Ureter (tissue), 1 donor: ENCODE data around the gene ASTN1. TPM values are rescaled to one million over a fixed set of nuclear protein-coding genes. Genes with fewer than 3 reads are reported as not detected.
A peak's percentile ranks its signal among the peaks of the same experiment; 100 is the strongest.

Experiments used
- DNase-seq: peaks from one replicate; pipeline ENCODE4 v3.0.0-alpha.2; 2020; ENCODE audit warnings: low spot score
- total RNA-seq: library from RNA; stranded (reverse); gene quantifications from one replicate; pipeline ENCODE4 v1.2.4, GENCODE V29; 2023
- donor health status: DM: yes; HTN: yes; CAD: no.

ASTN1 gene
- total RNA-seq, 1 donor from 2014 or later = 2.2 TPM

DNA sequence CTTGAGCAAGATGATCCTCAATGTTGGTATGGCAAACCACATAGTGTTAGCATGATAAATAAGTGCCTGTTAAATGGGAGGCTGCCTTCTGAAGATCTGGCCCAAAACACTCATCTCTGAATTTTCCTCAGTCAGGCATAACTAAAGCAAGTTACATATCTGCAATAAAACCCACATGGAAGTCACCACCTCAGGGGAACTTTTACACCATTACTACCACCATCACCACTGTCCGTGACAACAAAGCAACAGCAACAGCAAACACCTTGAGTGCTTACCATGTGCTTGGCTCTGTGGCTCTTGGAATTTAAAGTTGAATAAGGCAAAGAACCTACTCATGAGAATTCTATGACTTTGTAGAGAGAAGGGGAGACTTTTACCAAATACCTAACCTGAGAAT, 233.0 kb downstream of the ASTN1 start:
- DNase-seq = no peak

GRCh38 chr1:176926330-176927086, 238.0 kb downstream of the ASTN1 start:
- DNase-seq = no peak

DNA sequence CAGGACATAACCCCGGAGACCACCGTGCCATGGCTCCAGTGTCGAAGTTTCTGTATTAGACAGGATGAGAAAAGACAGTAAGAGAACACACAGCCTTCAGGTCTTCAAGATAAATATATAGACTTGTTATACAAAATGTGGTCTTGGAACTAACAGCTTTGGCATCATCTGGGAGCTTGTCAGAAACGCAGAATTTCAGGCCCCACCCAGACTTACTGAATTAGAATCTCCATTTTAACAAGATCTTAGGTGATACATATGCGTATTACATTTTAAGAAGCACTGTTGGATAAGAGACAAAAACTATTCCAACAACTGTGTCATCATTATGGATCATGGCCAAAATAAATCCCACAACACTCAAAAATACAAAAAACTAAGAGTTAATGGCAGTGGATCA, 239.3 kb downstream of the ASTN1 start:
- DNase-seq = no peak

DNA sequence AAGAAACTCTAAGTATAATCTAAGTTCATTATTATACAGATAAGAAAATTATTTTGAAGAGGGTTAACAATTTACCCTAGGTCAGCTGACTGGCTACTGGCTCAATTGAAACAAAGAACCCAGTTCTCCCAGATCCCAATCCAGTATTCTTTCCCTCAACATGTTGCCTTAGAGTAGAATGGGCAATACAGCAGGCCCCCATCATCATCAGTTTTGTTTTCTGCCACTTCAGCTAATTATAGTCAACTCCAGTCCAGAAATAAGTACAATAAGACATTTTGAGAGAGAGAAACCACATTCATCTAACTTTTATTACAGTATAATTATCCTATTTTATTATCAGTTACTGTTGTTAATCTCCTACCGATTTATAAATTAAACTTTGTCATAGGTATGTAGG, 241.2 kb downstream of the ASTN1 start:
- no peak for DNase-seq

DNA sequence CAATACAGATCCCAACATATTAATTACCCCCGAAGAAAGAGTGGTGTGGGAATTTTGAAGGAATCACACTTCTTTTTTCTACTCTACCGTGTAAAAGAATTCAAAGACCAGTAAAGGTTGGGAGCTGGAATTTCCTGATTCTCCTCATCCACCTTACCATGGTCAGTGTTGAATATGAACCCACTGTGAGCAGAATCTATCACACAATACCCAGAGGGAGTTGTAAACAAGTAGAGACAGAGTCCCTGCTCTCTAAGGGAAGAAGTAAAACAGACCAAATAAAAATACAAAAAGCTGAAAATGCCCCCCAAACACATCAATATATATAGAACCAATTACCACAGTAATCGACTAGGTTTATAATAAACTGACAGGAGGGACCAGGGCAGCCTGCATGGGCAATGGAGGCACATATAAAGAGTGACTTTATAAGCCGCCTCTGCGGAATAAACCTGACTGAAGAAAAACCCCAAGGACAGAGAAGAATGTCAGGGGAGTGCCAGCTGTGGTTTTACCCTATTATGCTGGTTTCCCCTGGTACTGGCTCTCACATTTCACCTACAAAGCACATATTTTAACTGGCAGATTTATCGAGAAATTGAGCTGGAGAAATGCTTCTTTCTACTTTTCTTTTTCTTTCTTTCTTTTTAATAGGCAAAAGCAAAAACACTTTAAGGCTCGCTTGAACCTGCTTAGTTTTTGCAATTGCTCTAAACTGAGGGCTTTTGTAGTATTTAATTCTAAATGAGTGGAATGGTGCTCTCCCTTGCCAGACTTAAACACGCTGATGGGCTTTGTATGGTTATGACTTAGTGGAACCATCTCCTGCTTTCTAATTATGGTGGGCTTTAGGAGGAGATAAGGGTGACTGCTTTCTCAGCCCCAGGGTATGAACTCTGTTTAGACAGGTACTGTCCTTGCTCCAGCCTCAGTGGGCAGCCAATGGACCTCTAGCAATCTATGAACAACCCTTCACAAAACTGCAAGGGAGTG, 244.8 kb downstream of the ASTN1 start:
- DNase-seq = no peak

GRCh38 chr1:176905648-176906047, 258.9 kb downstream of the ASTN1 start:
- DNase-seq = no peak

DNA sequence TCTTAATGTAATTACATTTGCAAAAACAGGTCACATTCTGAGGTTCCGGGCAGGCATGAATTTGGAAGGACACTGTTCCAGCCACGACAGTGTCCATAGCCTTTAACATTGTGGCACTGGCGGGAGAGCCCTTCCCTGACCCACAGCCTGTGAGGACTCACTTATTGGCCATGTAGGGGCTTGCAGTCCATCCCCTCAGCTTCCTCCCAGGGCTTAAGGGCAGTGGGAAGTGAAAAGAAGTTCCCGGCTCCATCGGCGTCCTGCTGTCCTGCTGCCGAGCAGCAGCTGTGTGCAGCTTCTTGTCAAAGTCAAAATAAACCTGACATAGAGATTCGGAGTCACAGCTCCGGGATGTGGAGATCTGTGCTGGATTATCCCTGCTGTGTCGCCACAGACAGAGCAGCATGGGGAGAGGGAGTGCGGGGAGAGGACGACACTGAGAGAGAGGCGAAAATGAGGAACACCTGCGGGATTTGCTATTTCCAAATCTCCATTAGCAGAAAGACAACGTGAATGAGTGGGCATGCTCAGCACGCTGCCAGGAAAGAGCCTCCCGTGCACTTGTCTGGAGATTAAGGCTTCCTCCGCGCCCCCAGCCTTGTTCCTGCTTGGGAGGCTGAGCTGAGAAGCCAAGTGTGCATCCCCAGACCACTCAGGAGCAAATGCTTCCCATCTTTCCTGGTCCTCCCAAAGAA, 260.3 kb downstream of the ASTN1 start:
- no peak for DNase-seq

DNA sequence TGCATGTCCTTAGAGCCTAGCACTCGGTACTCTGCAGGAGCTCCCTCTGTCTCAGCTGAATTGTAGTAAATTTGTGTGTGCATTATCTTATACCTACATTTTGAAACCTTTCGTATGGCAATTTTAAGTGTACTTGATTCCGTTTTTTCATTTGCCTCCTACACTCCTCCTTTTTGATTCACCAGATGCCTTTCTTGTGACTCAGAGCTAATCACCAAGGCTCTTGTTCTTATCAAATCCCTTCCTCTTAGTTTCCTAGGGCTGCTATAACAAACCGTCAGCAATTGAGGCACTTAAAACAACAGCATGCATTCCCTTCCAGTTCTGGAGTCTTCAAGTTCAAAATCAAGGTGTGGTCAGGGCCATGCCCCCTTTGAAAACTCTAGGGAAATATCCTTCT, 261.0 kb downstream of the ASTN1 start:
- no peak for DNase-seq

DNA sequence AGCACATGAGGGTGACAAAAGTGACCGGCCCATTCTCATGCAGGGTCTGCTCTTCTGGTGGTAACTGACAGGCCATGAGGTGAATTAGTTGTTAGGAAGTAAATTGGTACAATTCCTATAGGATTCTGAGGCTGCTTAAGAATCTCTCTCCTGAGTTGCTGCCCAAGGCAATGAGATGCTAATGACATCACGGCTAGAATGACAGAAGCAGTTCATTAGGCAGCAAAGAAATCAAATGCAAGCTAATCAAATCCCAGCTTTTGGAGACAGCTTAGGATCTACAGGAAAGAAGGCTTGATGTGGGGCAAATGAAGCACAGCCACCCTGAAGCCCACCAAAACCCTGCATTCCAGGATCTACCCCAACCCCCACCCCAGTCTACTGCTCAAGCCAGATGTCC, 265.2 kb downstream of the ASTN1 start:
- no peak for DNase-seq

- DNase-seq = no peak
Measured at GRCh38 chr1:176897350-176898236, 266.9 kb downstream of the ASTN1 start.

GRCh38 chr1:176896216-176896615, 268.3 kb downstream of the ASTN1 start:
- no peak for DNase-seq

DNA sequence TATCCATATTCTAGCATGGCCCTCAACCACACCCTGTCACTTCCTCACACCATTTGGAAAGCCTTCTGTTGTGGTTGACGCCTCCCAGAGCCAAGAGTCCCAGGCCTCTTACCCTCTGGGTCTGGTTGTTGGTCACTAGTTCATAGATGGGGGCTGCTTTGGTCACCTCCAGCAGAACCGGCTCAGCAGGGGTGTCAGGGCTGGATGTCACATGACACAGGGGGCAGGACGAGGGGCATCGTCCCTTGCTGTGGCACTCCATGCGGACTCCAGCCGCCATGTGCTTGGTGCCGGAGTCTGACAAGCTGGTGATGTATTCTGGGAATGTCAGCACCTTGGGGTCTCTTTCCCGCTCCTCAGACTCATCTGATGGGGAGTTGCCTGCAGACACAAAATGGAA, 270.1 kb downstream of the ASTN1 start:
- no peak for DNase-seq

DNA sequence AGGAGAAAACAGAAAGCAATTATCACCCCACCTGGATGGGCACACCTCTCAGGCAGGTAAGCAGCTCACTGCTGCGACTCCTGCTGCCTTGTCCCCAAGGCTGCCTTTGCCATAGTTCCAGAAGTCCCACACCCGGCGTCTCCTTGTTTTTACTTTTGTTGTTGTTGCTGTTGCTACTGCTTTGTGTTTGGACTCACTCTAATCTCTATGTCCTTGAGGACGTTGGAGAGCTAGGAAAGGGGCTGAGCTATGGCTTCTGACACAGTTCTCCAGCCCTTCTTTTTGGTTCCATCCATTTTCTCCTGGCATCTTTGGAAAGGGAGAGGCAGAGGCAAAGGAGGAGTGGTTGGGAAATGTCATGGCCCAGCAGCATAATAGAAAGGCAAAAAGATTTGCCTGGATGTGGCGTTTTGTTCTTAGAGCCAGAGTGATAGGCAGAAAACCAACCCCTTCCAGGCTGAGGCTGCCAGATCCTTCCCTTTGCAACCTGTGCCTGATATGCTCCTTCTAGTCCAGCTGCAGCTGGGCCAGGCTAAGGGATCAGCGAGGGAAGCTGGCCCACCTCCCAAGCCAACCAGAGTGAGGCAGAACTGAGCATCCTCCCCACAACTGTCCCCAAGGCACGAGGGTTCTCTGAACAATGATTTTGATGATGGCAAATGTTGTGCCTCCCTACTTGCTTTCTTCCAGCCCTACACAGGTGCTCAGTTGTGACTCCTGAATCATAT, 270.7 kb downstream of the ASTN1 start:
- DNase-seq = no peak

DNA sequence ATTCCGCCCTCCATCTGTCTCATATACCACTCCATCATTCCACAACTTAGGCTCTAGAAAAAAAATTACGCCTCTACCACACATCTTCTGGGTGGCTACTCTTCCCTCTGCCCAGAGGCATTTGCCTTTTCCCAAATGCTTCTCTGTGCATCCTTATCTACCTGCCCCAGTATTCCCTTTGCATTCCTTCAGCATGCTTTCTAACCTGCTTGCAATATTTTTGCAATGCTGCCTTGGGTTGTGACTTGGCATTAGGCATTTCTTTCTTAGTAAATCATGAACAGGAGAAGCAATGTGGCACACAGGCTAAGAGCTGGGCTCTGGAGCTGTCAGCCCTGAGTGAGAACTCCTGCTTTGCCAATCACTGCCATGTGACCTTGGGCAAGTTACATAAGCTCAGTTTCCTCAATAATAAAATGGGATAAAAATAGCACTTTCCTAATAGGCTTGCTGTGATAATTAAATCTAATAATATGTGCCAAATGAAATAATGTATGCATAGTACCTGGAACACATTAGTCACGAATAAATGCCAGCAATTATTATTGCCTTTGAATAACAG, 276.0 kb downstream of the ASTN1 start:
- no peak for DNase-seq

DNA sequence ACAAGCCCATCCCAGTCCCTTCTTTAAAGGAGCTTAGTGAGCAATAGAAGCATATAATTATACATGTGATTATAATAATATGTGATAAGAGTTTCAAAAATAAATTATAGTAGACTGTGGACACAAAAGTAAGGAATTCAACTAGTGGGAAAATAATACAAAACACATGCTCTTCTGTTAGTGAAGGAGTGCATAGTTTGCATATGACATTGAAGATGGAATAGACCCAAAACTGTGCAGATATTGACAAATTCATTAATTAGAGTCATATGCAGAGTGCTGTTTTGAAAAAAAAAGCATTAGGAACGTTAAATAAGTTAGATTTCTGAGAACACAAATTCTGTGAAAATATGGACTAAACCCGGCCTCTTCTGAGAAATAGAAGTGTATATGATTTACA, 278.8 kb downstream of the ASTN1 start:
- no peak for DNase-seq

DNA sequence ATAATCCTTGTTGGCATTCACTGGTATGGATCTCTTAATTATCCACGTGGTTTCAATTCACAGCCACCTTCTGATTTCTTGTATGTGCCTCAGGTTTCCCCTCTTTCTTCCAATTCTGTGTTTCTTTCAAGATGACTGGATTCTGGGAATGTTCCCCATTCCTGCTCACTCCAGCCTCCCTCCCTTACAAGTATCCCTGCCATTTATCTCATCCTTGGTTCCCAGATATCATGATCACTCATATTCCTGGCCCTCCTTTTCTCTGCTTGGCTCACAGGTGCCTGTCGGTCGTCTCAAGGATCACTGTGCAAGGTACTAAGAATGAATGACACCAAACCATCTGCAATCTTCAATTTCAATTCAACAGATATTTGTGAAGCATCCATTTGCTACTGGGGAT, 279.2 kb downstream of the ASTN1 start:
- DNase-seq = no peak

DNA sequence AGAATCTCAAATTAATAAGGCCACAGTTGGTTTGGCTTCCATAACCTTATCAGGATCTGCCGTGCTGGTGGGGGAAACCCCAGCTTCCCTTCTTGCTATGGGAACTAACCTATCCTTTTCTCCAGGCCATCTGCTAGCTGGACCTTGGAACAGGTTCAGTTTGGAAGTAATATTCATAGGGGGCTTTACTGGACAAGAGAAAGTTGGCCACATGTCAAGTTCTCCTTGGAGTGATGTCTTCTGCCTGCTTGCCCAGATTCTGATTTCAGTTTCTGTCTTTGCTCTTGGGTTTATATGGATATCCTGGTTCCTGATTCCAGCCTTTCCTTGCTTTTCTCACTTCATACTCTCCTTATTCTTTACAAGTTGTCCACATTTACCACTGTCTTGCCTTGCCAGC, 279.6 kb downstream of the ASTN1 start:
- DNase-seq = no peak

DNA sequence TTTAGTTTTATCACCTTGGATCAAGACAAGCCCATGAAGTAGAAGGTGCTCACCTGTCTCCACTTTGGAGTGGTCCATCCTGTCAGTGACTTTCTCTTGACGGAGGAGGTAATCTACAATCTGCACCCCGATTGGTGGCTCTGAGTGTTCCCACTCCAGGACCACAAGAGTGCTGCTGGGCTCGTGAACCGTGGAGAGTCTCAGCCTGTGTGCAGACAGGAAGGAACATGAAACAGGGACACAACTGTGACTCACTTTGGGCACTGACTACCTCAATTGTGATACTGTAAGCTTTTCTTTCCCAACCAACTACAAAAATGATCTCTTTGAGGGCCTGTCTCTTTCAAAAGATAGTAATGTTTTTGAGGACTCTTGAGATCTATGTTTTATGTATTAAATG, 280.2 kb downstream of the ASTN1 start:
- no peak for DNase-seq

- peak; percentile 68 for DNase-seq
Measured at GRCh38 chr1:176880955-176881595, 283.4 kb downstream of the ASTN1 start.
